ENCODE data around the gene C14orf93. TPM values are rescaled to one million over a fixed set of nuclear protein-coding genes. Genes with fewer than 3 reads are reported as not detected.

Gene C14orf93
- total RNA-seq, 4 donors from 2014 or later: 3.4 to 12.7 (median 8.8) TPM

DNA sequence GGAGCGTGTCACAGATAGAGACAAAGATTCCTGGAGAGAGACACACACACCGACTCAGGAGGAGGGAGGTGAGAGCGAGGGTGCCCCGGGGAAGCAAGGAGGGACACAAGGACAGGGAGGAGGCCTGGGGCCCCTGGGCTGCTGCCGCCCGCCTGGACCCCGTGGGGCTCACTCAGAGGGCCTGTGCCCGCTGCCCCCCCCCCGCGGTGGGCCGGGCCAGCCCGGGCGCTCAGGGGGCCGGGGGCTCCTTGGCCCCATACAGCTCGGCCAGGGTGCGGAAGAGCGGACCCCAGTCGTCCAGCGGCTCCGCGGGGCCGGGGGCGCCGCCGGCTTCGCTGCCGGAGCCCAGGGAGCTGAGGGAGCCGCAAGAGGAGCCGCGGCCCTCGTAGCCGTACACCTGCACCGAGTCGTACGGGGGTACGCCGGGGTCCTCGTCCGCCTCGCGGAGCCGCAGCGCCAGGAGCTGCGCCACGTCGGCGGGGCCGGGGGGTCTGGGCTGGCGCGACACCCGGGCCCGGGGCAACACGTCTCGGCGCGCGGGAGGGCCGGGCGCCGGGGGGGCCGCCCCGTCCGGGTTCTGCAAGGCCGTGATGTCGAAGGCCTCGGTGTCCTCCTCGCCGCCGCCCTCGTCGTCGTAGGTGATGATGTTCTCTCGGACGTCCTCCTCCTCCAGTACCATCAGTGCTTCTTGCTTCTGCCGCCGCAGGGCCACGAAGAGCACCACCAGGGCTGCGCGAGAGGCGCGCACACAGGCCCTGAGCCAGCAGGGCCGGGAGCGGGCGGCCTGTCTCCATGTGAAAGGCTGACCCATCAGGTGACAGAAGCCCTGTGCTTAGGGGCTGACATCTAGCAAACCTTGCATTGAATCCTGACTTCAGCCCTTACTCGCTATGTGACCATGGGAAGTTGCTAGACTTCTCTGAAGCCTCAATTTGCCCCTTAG, 38.1 kb upstream of the C14orf93 start:
- TF ChIP-seq POLR2A (IDR thresholded peaks at IDR 0.05): no peak
- TF ChIP-seq, protein P1, sequence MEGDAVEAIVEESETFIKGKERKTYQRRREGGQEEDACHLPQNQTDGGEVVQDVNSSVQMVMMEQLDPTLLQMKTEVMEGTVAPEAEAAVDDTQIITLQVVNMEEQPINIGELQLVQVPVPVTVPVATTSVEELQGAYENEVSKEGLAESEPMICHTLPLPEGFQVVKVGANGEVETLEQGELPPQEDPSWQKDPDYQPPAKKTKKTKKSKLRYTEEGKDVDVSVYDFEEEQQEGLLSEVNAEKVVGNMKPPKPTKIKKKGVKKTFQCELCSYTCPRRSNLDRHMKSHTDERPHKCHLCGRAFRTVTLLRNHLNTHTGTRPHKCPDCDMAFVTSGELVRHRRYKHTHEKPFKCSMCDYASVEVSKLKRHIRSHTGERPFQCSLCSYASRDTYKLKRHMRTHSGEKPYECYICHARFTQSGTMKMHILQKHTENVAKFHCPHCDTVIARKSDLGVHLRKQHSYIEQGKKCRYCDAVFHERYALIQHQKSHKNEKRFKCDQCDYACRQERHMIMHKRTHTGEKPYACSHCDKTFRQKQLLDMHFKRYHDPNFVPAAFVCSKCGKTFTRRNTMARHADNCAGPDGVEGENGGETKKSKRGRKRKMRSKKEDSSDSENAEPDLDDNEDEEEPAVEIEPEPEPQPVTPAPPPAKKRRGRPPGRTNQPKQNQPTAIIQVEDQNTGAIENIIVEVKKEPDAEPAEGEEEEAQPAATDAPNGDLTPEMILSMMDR (IDR thresholded peaks at IDR 0.05): no peak
- Histone ChIP-seq H3K9me3 (no peaks in the 10 kb centered on the region), H3K4me3 (no peak overlapping the region), H3K27ac (no peak overlapping the region), H3K36me3 (no peaks in the 10 kb centered on the region), H3K4me1 (peaks cover 0 to 9% (median 0%) of the 10 kb centered on the region in 3 donors), H3K27me3 (peaks cover 0 to 3% (median 0%) of the 10 kb centered on the region in 4 donors)
- intact Hi-C loops (cut with DNase I): no loop called here
- DNase-seq: no peak
- WGBS, 2 donors: 75 to 79% methylated on average over 5 to 32 of the region's 85 CpGs

DNA sequence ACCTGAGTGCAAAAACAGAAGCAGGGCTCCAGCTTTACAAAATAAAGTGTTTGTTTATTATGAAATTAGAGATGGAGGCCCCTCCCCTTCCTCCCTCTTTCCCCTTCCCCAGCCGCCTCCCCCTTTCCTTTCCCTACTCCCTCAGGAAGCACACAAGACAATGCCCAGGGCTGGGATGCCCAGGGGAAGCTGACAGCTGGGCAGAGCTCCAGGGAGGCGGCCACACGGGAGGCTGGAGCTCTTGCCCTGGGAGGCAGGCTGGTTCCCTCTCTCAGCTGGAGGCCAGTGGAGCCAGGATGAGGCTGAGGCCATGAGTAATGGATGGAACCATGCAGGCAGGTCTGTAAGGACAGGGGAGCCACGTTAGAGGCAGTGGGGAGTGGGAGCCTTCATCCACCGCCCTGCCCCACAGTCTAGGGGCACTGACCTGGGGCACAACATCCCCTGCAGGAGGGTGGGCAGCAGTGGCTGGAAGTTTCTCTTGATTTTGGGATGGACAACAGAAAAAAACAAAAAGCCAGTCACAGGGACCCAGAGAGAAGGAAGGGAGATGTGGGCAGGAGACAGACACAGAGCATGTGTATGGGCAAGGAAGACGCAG, 37.2 kb upstream of the C14orf93 start:
- 75 to 89% methylated on average over 1 to 4 of the region's 6 CpGs for WGBS, 2 donors
- TF ChIP-seq, protein P1 (IDR thresholded peaks at IDR 0.05): no peak
- TF ChIP-seq POLR2A (IDR thresholded peaks at IDR 0.05): no peak
- peak overlapping the region in 1 of 4 donors; percentile 26 for H3K27ac ChIP-seq
- H3K4me1 ChIP-seq: peaks cover 0 to 9% (median 0%) of the 10 kb centered on the region in 3 donors
- peaks cover 0 to 3% (median 0%) of the 10 kb centered on the region in 4 donors for H3K27me3 ChIP-seq
- no peak overlapping the region for H3K4me3 ChIP-seq
- H3K9me3 ChIP-seq: no peaks in the 10 kb centered on the region
- H3K36me3 ChIP-seq: no peaks in the 10 kb centered on the region
- intact Hi-C loops (cut with DNase I): no loop called here
- DNase-seq: no peak

DNA sequence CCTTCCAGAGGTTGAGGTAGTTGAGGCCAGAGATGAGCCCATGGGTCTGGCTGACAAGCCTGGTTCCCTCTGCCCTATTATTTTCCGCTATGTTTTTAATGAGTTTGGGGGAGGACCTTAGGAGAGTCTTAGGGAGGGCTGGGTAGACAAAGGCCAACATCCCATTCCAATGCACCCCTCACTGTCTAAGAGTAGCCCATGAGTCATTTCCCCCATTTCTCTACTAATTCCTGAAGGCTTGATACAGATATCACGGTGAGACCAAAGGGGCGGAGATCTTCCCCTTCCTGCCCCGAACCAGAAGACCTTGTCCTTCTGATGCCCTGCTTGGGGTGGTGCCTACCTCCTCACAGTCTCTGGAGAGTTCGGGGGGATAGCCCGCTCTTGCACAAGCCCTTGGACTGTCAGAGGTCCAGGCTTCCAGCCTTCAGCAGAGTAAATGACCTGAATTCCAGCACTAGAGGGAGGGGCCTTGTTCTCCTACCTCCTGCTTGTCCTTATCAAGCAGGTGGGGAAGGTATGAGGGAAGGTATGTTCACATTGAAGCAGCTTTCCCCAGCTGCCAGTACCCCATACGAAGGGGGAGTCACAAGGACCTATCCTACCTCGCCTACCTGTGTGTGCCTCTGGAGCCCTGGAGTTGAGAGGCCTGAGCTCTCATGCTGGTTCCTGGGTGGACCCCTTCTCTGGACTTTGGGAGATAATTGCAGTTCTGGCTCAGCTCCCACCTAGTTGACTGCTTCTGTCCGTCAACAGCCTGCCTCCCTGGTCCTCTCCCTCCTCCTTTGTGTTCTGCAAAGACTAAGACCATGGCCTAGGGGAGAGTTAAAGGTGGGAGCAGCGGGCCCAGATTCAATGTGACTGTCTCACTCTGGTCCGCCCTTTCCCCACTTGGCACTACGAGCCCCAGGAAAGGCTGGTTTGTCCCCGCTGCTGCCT, 35.7 kb upstream of the C14orf93 start:
- Histone ChIP-seq H3K9me3 (no peaks in the 10 kb centered on the region), H3K4me1 (peaks cover 0 to 9% (median 0%) of the 10 kb centered on the region in 3 donors), H3K4me3 (no peak overlapping the region), H3K36me3 (no peaks in the 10 kb centered on the region), H3K27ac (peak overlapping the region in 2 of 4 donors; percentile 39 to 52), H3K27me3 (peaks cover 0 to 3% (median 0%) of the 10 kb centered on the region in 4 donors)
- DNase-seq: no peak
- intact Hi-C loops (cut with DNase I): no loop called here
- 76 to 80% methylated on average over 7 to 11 of the region's 13 CpGs for WGBS, 2 donors
- TF ChIP-seq POLR2A (IDR thresholded peaks at IDR 0.05): no peak
- TF ChIP-seq, protein P1 (IDR thresholded peaks at IDR 0.05): no peak

DNA sequence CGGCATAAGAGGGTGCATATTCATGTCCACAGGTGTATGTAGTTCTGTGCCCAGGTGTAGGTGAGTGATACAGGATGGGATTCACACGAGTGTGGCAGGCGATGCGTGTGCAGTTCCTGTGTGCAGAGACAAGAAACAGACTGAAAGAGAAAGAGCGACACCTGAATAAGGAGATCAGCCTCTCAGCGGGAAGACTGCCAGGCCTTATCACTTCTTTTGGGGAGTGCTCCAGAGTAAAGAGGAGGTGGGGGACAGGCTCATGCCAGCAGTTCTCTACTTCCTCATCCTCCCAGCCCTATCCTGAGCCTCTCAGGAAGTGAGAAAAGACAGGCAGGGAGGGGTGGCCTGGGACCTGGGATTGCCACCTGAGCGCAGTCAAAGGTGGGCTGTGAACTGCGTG, 34.9 kb upstream of the C14orf93 start:
- H3K4me3 ChIP-seq: no peak overlapping the region
- no peak for TF ChIP-seq POLR2A (IDR thresholded peaks at IDR 0.05)
- TF ChIP-seq, protein P1 (IDR thresholded peaks at IDR 0.05): no peak
- WGBS, 2 donors: 75 to 79% methylated on average over 6 to 8 of the region's 8 CpGs
- DNase-seq: no peak
- H3K36me3 ChIP-seq: no peaks in the 10 kb centered on the region
- no peaks in the 10 kb centered on the region for H3K9me3 ChIP-seq
- peak overlapping the region in 2 of 4 donors; percentile 30 to 39 for H3K27ac ChIP-seq
- peaks cover 0 to 3% (median 0%) of the 10 kb centered on the region in 4 donors for H3K27me3 ChIP-seq
- peaks cover 0 to 9% (median 0%) of the 10 kb centered on the region in 3 donors for H3K4me1 ChIP-seq
- intact Hi-C loops (cut with DNase I): no loop called here

Data from esophagus squamous epithelium (tissue), 5 donors.